Ascending aorta (tissue), 2 donors: ENCODE results near the gene AGBL1. TPM values are rescaled to one million over a fixed set of nuclear protein-coding genes. Genes with fewer than 3 reads are reported as not detected.

Experiments
- DNase-seq, 2 donors: peaks; one replicate each; pipeline ENCODE4 v3.0.0-alpha.2; 2019; ENCODE audit warnings: low spot score in 2 of 2
- H3K27ac ChIP-seq, 2 donors: fragments of 200-600 bp; sonication (generic); one replicate each; pipeline ENCODE4 v1.5.1; 2016 to 2017; ENCODE audit warnings: mild to moderate bottlenecking in 1 of 2
- H3K27me3 ChIP-seq: fragments of 200-600 bp; sonication (generic); one replicate; pipeline ENCODE4 v1.5.1; 2017
- H3K36me3 ChIP-seq, 2 donors: fragments of 200-600 bp; sonication (generic); one replicate each; pipeline ENCODE4 v1.5.1; 2016
- H3K4me1 ChIP-seq, 2 donors: fragments of 200-600 bp; sonication (generic); one replicate each; pipeline ENCODE4 v1.5.1; 2016 to 2017; ENCODE audit warnings: mild to moderate bottlenecking in 1 of 2
- H3K4me3 ChIP-seq, 2 donors: fragments of 200-600 bp; sonication (generic); one replicate each; pipeline ENCODE4 v1.5.1; 2016 to 2017; ENCODE audit warnings: mild to moderate bottlenecking in 1 of 2
- H3K9me3 ChIP-seq, 2 donors: fragments of 200-600 bp; sonication (generic); one replicate each; pipeline ENCODE4 v1.5.1; 2016
- CTCF ChIP-seq, 3 experiments: fragments of 200-600 bp in 2 of 3; fragments of 450-650 bp in 1 of 3; sonication (generic) in 2 of 3; IDR thresholded peaks; one replicate each; pipeline ENCODE4 v1.5.1; 2016 to 2019; ENCODE audit warnings: antibody characterized with exemption in 3 of 3, mild to moderate bottlenecking in 1 of 3, moderate library complexity in 1 of 3
- intact Hi-C: fragments of 100-400 bp; cut with DNase I; formaldehyde crosslinking; loops from one replicate; pipeline ENCODE4 v1.15.1; 2023
- total RNA-seq: library from RNA; depleted of rRNA; stranded (reverse); fragments of >200 nt; gene quantifications from one replicate; pipeline ENCODE4 v1.1.0, GENCODE V29; 2016

AGBL1 gene
- total RNA-seq, 1 donor from 2014 or later = not detected

GRCh38 chr15:86205096-86205495 is 125.4 kb downstream of the AGBL1 start:
- H3K9me3 ChIP-seq = no peaks in the 10 kb centered on the region
- no peak overlapping the region for H3K4me3 ChIP-seq
- H3K36me3 ChIP-seq = no peaks in the 10 kb centered on the region

GRCh38 chr15:86213420-86213819 is 133.7 kb downstream of the AGBL1 start:
- intact Hi-C loops = no loop called here
- no peak overlapping the region for H3K4me3 ChIP-seq
- H3K9me3 ChIP-seq = no peaks in the 10 kb centered on the region
- no peak for TF ChIP-seq CTCF (IDR thresholded peaks at IDR 0.05)
- no peak overlapping the region for H3K27ac ChIP-seq
- H3K27me3 ChIP-seq = no peaks in the 10 kb centered on the region
- H3K4me1 ChIP-seq = no peaks in the 10 kb centered on the region
- no peak for DNase-seq
- no peaks in the 10 kb centered on the region for H3K36me3 ChIP-seq

More at GRCh38 chr15:86205096-86205495, 125.4 kb downstream of the AGBL1 start:
- DNase-seq = no peak
- no peak for TF ChIP-seq CTCF (IDR thresholded peaks at IDR 0.05)
- Histone ChIP-seq H3K27ac (no peak overlapping the region), H3K4me1 (no peaks in the 10 kb centered on the region), H3K27me3 (no peaks in the 10 kb centered on the region)
- intact Hi-C loops = no loop called here

- intact Hi-C loops = no loop called here
- TF ChIP-seq CTCF (IDR thresholded peaks at IDR 0.05) = no peak
- Histone ChIP-seq H3K4me1 (no peaks in the 10 kb centered on the region), H3K36me3 (no peaks in the 10 kb centered on the region), H3K9me3 (no peaks in the 10 kb centered on the region), H3K27ac (no peak overlapping the region), H3K27me3 (no peaks in the 10 kb centered on the region), H3K4me3 (no peak overlapping the region)
- DNase-seq = no peak
These were observed 134.2 kb downstream of the AGBL1 start for GRCh38 chr15:86213888-86214287.

GRCh38 chr15:86221119-86221518 is 141.4 kb downstream of the AGBL1 start:
- Histone ChIP-seq H3K9me3 (no peaks in the 10 kb centered on the region), H3K36me3 (no peaks in the 10 kb centered on the region), H3K27me3 (no peaks in the 10 kb centered on the region), H3K27ac (no peak overlapping the region), H3K4me1 (no peaks in the 10 kb centered on the region), H3K4me3 (no peak overlapping the region)
- no peak for TF ChIP-seq CTCF (IDR thresholded peaks at IDR 0.05)
- intact Hi-C loops = no loop called here
- DNase-seq = no peak

GRCh38 chr15:86229306-86229705 is 149.6 kb downstream of the AGBL1 start:
- intact Hi-C loops = no loop called here
- no peak for DNase-seq
- Histone ChIP-seq H3K36me3 (no peaks in the 10 kb centered on the region), H3K4me1 (no peaks in the 10 kb centered on the region), H3K4me3 (no peak overlapping the region), H3K27ac (no peak overlapping the region), H3K9me3 (no peaks in the 10 kb centered on the region), H3K27me3 (no peaks in the 10 kb centered on the region)
- TF ChIP-seq CTCF (IDR thresholded peaks at IDR 0.05) = no peak

GRCh38 chr15:86229936-86230335 is 150.3 kb downstream of the AGBL1 start:
- no peak overlapping the region for H3K27ac ChIP-seq
- H3K9me3 ChIP-seq = no peaks in the 10 kb centered on the region
- no peak for DNase-seq
- intact Hi-C loops = no loop called here
- TF ChIP-seq CTCF (IDR thresholded peaks at IDR 0.05) = no peak
- H3K4me3 ChIP-seq = no peak overlapping the region
- no peaks in the 10 kb centered on the region for H3K27me3 ChIP-seq
- H3K36me3 ChIP-seq = no peaks in the 10 kb centered on the region
- H3K4me1 ChIP-seq = no peaks in the 10 kb centered on the region
